ENCODE results near the gene HAUS5.

Gene HAUS5

DNA sequence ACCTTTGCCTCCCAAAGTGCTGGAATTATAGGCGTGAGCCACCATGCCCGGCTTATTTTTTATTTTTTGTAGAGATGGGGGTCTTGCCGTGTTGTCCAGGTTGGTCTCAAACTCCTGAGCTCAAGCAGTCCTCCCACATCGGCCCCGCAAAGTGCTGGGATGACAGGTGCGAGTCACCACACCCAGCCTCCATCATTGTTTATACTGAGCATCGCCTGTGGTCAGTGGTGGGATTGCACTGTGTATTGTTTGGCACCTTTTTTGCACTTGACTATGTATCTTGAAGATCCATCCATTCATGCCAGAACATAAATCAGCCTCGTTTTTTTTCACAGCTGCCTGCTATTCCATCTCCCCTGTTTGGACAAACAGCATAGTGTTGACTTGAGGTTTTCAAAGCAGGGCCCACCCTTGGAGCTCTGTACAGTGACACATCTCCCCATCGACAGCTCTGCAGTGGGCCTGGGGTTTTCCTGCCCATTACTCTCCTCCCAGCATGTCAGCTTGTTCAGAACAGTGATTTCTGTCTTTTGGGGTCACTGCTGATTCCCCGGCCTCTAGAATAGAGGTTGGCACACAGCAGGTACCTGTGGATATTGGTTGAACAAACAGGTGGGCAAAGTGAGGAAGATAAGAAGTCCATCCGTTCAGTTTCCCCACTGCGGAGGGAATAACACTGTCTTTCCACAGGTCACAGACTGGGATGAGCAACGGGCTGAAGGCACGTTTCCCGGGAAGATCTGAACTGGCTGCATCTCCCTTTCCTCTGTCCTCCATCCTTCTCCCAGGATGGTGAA, 45.6 kb downstream of the HAUS5 start:
- Histone ChIP-seq H3K4me2 (ENCODE audit: low read length) (no peak overlapping the region), H3K36me3 (ENCODE audit: control insufficient read depth, insufficient read depth, low read length) (no peaks in the 10 kb centered on the region)
- TF ChIP-seq, protein P1, sequence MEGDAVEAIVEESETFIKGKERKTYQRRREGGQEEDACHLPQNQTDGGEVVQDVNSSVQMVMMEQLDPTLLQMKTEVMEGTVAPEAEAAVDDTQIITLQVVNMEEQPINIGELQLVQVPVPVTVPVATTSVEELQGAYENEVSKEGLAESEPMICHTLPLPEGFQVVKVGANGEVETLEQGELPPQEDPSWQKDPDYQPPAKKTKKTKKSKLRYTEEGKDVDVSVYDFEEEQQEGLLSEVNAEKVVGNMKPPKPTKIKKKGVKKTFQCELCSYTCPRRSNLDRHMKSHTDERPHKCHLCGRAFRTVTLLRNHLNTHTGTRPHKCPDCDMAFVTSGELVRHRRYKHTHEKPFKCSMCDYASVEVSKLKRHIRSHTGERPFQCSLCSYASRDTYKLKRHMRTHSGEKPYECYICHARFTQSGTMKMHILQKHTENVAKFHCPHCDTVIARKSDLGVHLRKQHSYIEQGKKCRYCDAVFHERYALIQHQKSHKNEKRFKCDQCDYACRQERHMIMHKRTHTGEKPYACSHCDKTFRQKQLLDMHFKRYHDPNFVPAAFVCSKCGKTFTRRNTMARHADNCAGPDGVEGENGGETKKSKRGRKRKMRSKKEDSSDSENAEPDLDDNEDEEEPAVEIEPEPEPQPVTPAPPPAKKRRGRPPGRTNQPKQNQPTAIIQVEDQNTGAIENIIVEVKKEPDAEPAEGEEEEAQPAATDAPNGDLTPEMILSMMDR (IDR thresholded peaks at IDR 0.05) = no peak

DNA sequence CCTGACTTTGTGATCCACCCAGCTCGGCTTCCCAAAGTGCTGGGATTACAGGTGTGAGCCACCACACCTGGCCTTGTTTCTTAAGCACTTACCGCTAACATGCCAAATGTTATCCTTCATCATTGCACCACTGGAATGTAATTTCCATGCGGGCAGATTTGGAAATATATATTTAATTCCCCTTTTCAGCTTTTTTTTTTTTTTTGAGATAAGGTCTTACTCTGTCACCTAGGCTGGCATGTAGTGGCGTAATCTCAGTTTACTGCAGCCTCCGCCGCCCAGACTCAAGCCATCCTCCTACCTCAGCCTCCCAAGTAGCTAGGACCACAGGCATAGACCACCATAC, 49.4 kb downstream of the HAUS5 start:
- no peaks in the 10 kb centered on the region for H3K27me3 ChIP-seq (ENCODE audit: control insufficient read depth, insufficient read depth, low read length)
- H2AFZ ChIP-seq = no peak overlapping the region
- TF ChIP-seq, protein P1 (IDR thresholded peaks at IDR 0.05) = no peak
- no peak overlapping the region for H3K4me3 ChIP-seq (ENCODE audit: low read depth, low read length)
- no peak overlapping the region for H3K27ac ChIP-seq
- H3K9me3 ChIP-seq (ENCODE audit: control insufficient read depth, low read length) = no peaks in the 10 kb centered on the region
- no peaks in the 10 kb centered on the region for H3K36me3 ChIP-seq (ENCODE audit: control insufficient read depth, insufficient read depth, low read length)
- H3K9ac ChIP-seq = no peak overlapping the region
- H3K4me2 ChIP-seq (ENCODE audit: low read length) = no peak overlapping the region
- no peaks in the 10 kb centered on the region for H3K4me1 ChIP-seq
- no peaks in the 10 kb centered on the region for H3K79me2 ChIP-seq

More for the DNA sequence above, 45.6 kb downstream of the HAUS5 start:
- no peak overlapping the region for H3K27ac ChIP-seq
- H3K27me3 ChIP-seq (ENCODE audit: control insufficient read depth, insufficient read depth, low read length) = no peaks in the 10 kb centered on the region
- no peaks in the 10 kb centered on the region for H3K9me3 ChIP-seq (ENCODE audit: control insufficient read depth, low read length)
- H3K79me2 ChIP-seq = no peaks in the 10 kb centered on the region
- no peak overlapping the region for H3K9ac ChIP-seq
- no peak overlapping the region for H3K4me3 ChIP-seq (ENCODE audit: low read depth, low read length)
- H2AFZ ChIP-seq = no peak overlapping the region
- no peaks in the 10 kb centered on the region for H3K4me1 ChIP-seq

DNA sequence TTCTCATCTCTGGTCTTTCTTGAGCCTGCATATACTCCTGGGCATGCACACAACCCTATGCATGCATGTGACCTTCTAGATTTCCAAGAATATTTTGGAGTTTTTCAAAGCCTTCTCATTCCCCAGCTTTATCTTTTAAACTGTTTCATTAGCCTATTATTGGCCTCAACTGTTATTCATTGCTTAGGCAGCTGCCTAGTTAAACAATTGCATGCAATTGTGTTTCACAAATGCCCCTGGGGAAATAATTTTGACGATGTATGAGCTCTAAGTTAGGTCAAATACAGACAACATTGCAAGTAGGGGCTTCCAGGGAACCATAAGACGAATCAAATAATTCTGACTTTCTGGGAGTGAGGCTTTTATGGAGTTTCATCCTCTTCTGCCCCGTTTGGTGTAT, 51.4 kb downstream of the HAUS5 start:
- H3K36me3 ChIP-seq (ENCODE audit: control insufficient read depth, insufficient read depth, low read length) = no peaks in the 10 kb centered on the region
- no peak overlapping the region for H3K4me3 ChIP-seq (ENCODE audit: low read depth, low read length)
- no peak overlapping the region for H3K9ac ChIP-seq
- no peak overlapping the region for H3K4me2 ChIP-seq (ENCODE audit: low read length)
- H3K27me3 ChIP-seq (ENCODE audit: control insufficient read depth, insufficient read depth, low read length) = no peaks in the 10 kb centered on the region
- TF ChIP-seq, protein P1 (IDR thresholded peaks at IDR 0.05) = no peak
- H2AFZ ChIP-seq = no peak overlapping the region
- no peaks in the 10 kb centered on the region for H3K79me2 ChIP-seq
- H3K9me3 ChIP-seq (ENCODE audit: control insufficient read depth, low read length) = no peaks in the 10 kb centered on the region
- no peak overlapping the region for H3K27ac ChIP-seq
- H3K4me1 ChIP-seq = no peaks in the 10 kb centered on the region

DNA sequence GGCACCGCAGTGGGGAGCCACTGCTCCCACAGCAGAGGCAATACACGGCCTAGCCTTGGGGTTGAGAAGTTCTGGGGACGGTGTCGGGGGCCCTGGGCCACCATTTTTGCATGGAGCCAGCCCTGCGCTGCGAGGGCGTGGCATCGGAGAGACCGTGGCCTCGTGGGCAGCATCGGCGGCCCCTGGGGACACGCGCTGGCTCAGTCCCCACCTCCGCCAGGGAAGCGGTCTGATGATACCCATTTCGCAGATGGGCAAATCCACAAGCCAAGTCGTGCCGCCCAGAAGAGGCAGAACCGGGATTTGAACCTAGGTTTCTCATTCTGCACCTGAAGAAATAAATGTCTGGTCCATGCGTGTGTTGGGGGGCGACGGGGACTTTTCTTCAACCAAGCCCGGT, 52.6 kb downstream of the HAUS5 start:
- no peak overlapping the region for H3K9ac ChIP-seq
- no peak overlapping the region for H3K4me2 ChIP-seq (ENCODE audit: low read length)
- no peak overlapping the region for H3K4me3 ChIP-seq (ENCODE audit: low read depth, low read length)
- H3K27ac ChIP-seq = no peak overlapping the region
- no peaks in the 10 kb centered on the region for H3K9me3 ChIP-seq (ENCODE audit: control insufficient read depth, low read length)
- TF ChIP-seq, protein P1 (IDR thresholded peaks at IDR 0.05) = no peak
- no peaks in the 10 kb centered on the region for H3K36me3 ChIP-seq (ENCODE audit: control insufficient read depth, insufficient read depth, low read length)
- no peaks in the 10 kb centered on the region for H3K4me1 ChIP-seq
- H3K27me3 ChIP-seq (ENCODE audit: control insufficient read depth, insufficient read depth, low read length) = no peaks in the 10 kb centered on the region
- no peaks in the 10 kb centered on the region for H3K79me2 ChIP-seq
- H2AFZ ChIP-seq = no peak overlapping the region

DNA sequence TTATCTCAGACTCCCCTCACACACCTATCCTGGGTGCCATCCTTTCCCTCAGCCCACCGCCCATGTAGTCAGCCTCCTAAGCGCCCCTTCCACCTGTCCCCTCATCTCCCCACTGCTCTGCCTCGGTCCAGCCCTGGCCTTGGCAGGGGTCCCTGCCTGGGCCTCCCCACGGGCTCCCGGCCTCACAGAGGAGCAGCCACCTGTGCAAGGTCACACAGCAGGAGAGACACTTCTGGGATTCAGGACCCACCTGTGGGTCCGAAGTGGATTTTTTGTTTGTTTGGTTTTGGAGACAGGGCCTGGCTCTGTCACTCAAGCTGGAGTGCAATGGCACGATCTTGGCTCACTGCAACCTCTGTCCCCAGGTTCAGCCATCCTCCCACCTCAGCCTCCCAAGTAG, 53.1 kb downstream of the HAUS5 start:
- no peaks in the 10 kb centered on the region for H3K27me3 ChIP-seq (ENCODE audit: control insufficient read depth, insufficient read depth, low read length)
- no peak overlapping the region for H3K4me3 ChIP-seq (ENCODE audit: low read depth, low read length)
- TF ChIP-seq, protein P1 (IDR thresholded peaks at IDR 0.05) = no peak
- no peaks in the 10 kb centered on the region for H3K9me3 ChIP-seq (ENCODE audit: control insufficient read depth, low read length)
- no peak overlapping the region for H3K4me2 ChIP-seq (ENCODE audit: low read length)
- no peak overlapping the region for H3K27ac ChIP-seq
- no peaks in the 10 kb centered on the region for H3K79me2 ChIP-seq
- no peak overlapping the region for H3K9ac ChIP-seq
- no peaks in the 10 kb centered on the region for H3K36me3 ChIP-seq (ENCODE audit: control insufficient read depth, insufficient read depth, low read length)
- H2AFZ ChIP-seq = no peak overlapping the region
- no peaks in the 10 kb centered on the region for H3K4me1 ChIP-seq
